Heart right ventricle (tissue), 16 donors: ENCODE measurements around the gene C4orf54. TPM values are rescaled to one million over a fixed set of nuclear protein-coding genes. Genes with fewer than 3 reads are reported as not detected.
A peak's percentile ranks its signal among the peaks of the same experiment; 100 is the strongest.

Source experiments
- ATAC-seq, 8 donors: fragments of 200-7000 bp; cut with Tn5 transposase; one replicate each; pipeline ENCODE4 v1.9.1; 2020; ENCODE audit warnings: mild to moderate bottlenecking in 8 of 8, moderate library complexity in 8 of 8, moderate number of reproducible peaks in 1 of 8
- DNase-seq, 2 donors: peaks; one replicate each; pipeline ENCODE4 v3.0.0-alpha.2; 2020
- H3K27ac ChIP-seq, 10 donors: fragments of 200-600 bp; sonication (generic) in 2 of 10; one replicate each; pipeline versions ENCODE4 v1.5.0 to v1.8.0; 2020 to 2022; ENCODE audit warnings: mild to moderate bottlenecking in 3 of 10
- H3K27me3 ChIP-seq, 7 donors: fragments of 200-600 bp; one replicate each; pipeline ENCODE4 v1.8.0; 2021 to 2022; ENCODE audit warnings: mild to moderate bottlenecking in 2 of 7
- H3K36me3 ChIP-seq, 9 donors: fragments of 200-600 bp; sonication (generic) in 1 of 9; one replicate each; pipeline versions ENCODE4 v1.5.0 to v1.8.0; 2020 to 2022; ENCODE audit warnings: mild to moderate bottlenecking in 2 of 9
- H3K4me1 ChIP-seq, 9 donors: fragments of 200-600 bp; sonication (generic) in 1 of 9; one replicate each; pipeline versions ENCODE4 v1.5.0 to v1.8.0; 2020 to 2022; ENCODE audit warnings: mild to moderate bottlenecking in 4 of 9
- H3K4me3 ChIP-seq, 10 donors: fragments of 200-600 bp; sonication (generic) in 2 of 10; one replicate each; pipeline versions ENCODE4 v1.5.0 to v1.8.0; 2020 to 2022; ENCODE audit warnings: mild to moderate bottlenecking in 7 of 10, moderate library complexity in 2 of 10
- H3K9me3 ChIP-seq, 11 donors: fragments of 200-600 bp in 10 of 11; sonication (generic) in 2 of 11; one replicate each; pipeline versions ENCODE4 v1.5.0 to v1.8.0; 2013 to 2022; ENCODE audit warnings: mild to moderate bottlenecking in 2 of 11, control low read depth in 1 of 11, moderate library complexity in 1 of 11
- WGBS, 2 donors: extraction: QIAGEN DNeasy Blood & Tissue Kit; methylation state at CpG; one replicate each; pipeline ENCODE4 v1.1.7; 2013; ENCODE audit warnings: inconsistent platforms in 1 of 2; 5-methylcytosine and 5-hydroxymethylcytosine counted together
- intact Hi-C, 10 donors: fragments of 100-400 bp; cut with DNase I; formaldehyde crosslinking; loops; one replicate each; pipeline versions ENCODE4 v1.11.1 to v1.14.2; 2022
- polyA plus RNA-seq, 2 donors: library from polyadenylated mRNA; stranded (reverse); fragments of 200-250 nt; gene quantifications; one replicate each; pipeline ENCODE4 v1.2.3, GENCODE V29; 2013
- total RNA-seq, 10 donors: library from RNA; stranded (reverse); fragmentation: NEBNext Ultra II Directional in 3 of 10; extraction: Animal tissue kit (Norgen Biotek cat#: 25700) in 3 of 10; gene quantifications; one replicate each; pipeline versions ENCODE4 v1.2.1 to v1.2.4, GENCODE V29; 2021 to 2023
- TF ChIP-seq, protein P1 (sequence below), 9 donors: fragments of 200-600 bp; sonication (generic) in 2 of 9; IDR thresholded peaks; one replicate each; pipeline versions ENCODE4 v1.5.0 to v1.8.0; 2021 to 2022; ENCODE audit warnings: antibody characterized with exemption in 9 of 9, mild to moderate bottlenecking in 5 of 9, moderate library complexity in 1 of 9
- donor health status: Arrhythmogenic right ventricular cardiomyopathy.
- donor health status: ischemic (EF 13 %, LVEDD 7.1; RV severe dilation, severe dysfunction).
- donor health status: healthy with polysubstance abuse.
- donor health status: DM: no; HTN: yes; CAD: no.
- donor health status: DM: no; HTN: no; CAD: no.
- donor health status: ischemic (EF 25% LVEDD 6.9; RV normal size, moderate dysfunction).
- donor health status: ischemic (EF 25% LVEDD 5.7; RV mildly dilated, moderate dysfunction).
- donor health status: healthy.
- donor health status: DM: yes; HTN: yes; CAD: no.
- donor health status: Ischemic cardiomyopathy.
- donor health status: ischemic (EF 35%, LVEDD 5.7; RV mildly dilated, moderate dysfunction).
- donor health status: nonischemic (EF 11% LVEDD 7.7; RV severe dilation, severe dysfunction).
- donor health status: DM: yes; HTN: yes; CAD: no.
- donor health status: PGD.
- donor health status: ischemic (EF 29% LVEDD 5.4; RV normal size, mild dysfunction).
- donor health status: nonischemic (EF 23%, LVEDD 6.1; RV moderate dilation, normal function).

C4orf54 gene
- total and polyA plus RNA-seq, 12 donors: 0.68 to 14.4 (median 1.6) TPM

- WGBS, 2 donors: 55% methylated on average over 5 of the region's 5 CpGs
- H3K27me3 ChIP-seq: no peaks in the 10 kb centered on the region
- H3K27ac ChIP-seq: no peak overlapping the region
- peaks cover 0 to 13% (median 0%) of the 10 kb centered on the region in 9 donors for H3K4me1 ChIP-seq
- TF ChIP-seq, protein P1, sequence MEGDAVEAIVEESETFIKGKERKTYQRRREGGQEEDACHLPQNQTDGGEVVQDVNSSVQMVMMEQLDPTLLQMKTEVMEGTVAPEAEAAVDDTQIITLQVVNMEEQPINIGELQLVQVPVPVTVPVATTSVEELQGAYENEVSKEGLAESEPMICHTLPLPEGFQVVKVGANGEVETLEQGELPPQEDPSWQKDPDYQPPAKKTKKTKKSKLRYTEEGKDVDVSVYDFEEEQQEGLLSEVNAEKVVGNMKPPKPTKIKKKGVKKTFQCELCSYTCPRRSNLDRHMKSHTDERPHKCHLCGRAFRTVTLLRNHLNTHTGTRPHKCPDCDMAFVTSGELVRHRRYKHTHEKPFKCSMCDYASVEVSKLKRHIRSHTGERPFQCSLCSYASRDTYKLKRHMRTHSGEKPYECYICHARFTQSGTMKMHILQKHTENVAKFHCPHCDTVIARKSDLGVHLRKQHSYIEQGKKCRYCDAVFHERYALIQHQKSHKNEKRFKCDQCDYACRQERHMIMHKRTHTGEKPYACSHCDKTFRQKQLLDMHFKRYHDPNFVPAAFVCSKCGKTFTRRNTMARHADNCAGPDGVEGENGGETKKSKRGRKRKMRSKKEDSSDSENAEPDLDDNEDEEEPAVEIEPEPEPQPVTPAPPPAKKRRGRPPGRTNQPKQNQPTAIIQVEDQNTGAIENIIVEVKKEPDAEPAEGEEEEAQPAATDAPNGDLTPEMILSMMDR (IDR thresholded peaks at IDR 0.05): no peak
- no peak overlapping the region for H3K4me3 ChIP-seq
- intact Hi-C loops: no loop called here
- no peaks in the 10 kb centered on the region for H3K9me3 ChIP-seq
- DNase-seq (no peak), ATAC-seq (no peak)
- H3K36me3 ChIP-seq: no peaks in the 10 kb centered on the region
These were observed 44.9 kb downstream of the C4orf54 start for GRCh38 chr4:99612704-99613103.

GRCh38 chr4:99612281-99612680 is 45.3 kb downstream of the C4orf54 start:
- H3K27ac ChIP-seq: no peak overlapping the region
- ATAC-seq (peak in 3 of 8 donors; percentile 64 to 83 (median 67)), DNase-seq (no peak)
- H3K4me1 ChIP-seq: peaks cover 0 to 13% (median 0%) of the 10 kb centered on the region in 9 donors
- H3K36me3 ChIP-seq: no peaks in the 10 kb centered on the region
- no peak overlapping the region for H3K4me3 ChIP-seq
- H3K27me3 ChIP-seq: no peaks in the 10 kb centered on the region
- TF ChIP-seq, protein P1 (IDR thresholded peaks at IDR 0.05): no peak
- intact Hi-C loops: no loop called here
- no peaks in the 10 kb centered on the region for H3K9me3 ChIP-seq
- 62 to 75% methylated on average over 3 of the region's 3 CpGs for WGBS, 2 donors

DNA sequence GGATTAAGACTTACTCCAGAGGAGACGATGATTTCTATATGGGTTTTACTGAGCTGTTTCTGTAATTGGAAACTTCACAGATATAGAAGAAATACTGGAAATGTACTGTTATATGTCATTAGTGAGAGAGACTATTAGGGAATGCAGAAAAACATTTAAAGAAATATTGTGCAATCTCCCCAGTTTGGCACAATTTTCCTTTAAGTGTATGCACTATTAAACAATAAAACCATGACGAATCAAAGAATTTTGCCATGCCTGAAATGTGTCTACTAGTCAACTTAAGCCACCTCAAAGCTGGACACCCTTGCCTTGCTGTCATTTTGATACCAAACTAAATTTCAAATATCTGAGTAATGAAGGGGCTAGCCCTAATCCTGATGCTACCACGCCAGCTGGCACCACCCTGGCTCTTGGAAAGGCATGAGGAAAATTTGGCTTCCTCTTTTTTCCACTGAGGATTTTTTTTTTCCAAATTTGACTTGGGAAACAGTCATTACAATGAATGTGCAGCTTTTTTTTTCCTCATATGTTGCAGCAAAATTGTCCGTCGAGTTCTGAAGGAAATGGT is 46.9 kb downstream of the C4orf54 start:
- H3K27ac ChIP-seq: no peak overlapping the region
- WGBS, 2 donors: 77 to 87% methylated on average over 5 of the region's 5 CpGs
- H3K36me3 ChIP-seq: no peaks in the 10 kb centered on the region
- TF ChIP-seq, protein P1 (IDR thresholded peaks at IDR 0.05): no peak
- intact Hi-C loops: no loop called here
- H3K9me3 ChIP-seq: no peaks in the 10 kb centered on the region
- ATAC-seq: no peak
- no peak overlapping the region for H3K4me3 ChIP-seq
- H3K27me3 ChIP-seq: no peaks in the 10 kb centered on the region
- H3K4me1 ChIP-seq: peaks cover 0 to 11% (median 0%) of the 10 kb centered on the region in 9 donors
- no peak for DNase-seq

DNA sequence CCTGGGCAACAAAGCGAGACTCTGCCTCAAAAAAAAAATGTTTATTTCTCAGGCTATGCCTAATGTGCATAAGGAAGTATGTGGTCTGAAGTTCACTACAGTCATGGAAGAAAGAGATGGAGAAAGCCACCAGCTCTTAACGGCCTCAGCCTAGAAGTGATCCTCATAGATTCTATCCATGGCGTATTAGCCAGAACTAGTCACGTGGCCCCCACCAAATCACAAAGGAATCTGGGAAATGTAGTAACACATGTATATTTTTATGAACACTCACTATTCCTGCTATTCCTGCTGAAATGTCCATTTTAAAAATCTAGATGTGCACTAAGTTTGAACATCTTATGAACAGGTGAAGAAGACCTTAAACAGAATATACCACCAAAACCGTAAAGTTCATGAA is 49.2 kb downstream of the C4orf54 start:
- no peak for ATAC-seq
- TF ChIP-seq, protein P1 (IDR thresholded peaks at IDR 0.05): no peak
- H3K27me3 ChIP-seq: no peaks in the 10 kb centered on the region
- H3K36me3 ChIP-seq: no peaks in the 10 kb centered on the region
- H3K4me3 ChIP-seq: no peak overlapping the region
- H3K4me1 ChIP-seq: peaks cover 0 to 5% (median 0%) of the 10 kb centered on the region in 9 donors
- no peaks in the 10 kb centered on the region for H3K9me3 ChIP-seq
- 90 to 92% methylated on average over 5 of the region's 5 CpGs for WGBS, 2 donors
- intact Hi-C loops: no loop called here
- no peak for DNase-seq
- H3K27ac ChIP-seq: no peak overlapping the region

Other genes starting within 250 kb of the C4orf54 start
- not detected for gene ADH7, start 222.5 kb downstream of the C4orf54 start, total RNA-seq
- under 1 TPM in 1 of 2 donors, not detected in 1; 0.04 TPM for gene ADH7, start 222.5 kb downstream of the C4orf54 start, polyA plus RNA-seq
- gene C4orf17, start 146.8 kb downstream of the C4orf54 start, total RNA-seq: not detected
- gene C4orf17, start 146.8 kb downstream of the C4orf54 start, polyA plus RNA-seq: not detected
- gene TRMT10A, start 93.8 kb downstream of the C4orf54 start, total RNA-seq: 1 to 10 TPM; 2.8 to 5.0 (median 3.9) TPM
- 1 to 10 TPM; 1.9 to 4.0 TPM for gene TRMT10A, start 93.8 kb downstream of the C4orf54 start, polyA plus RNA-seq
- 1 to 10 TPM; 1.5 to 5.9 (median 3.6) TPM for gene MTTP, start 83.0 kb downstream of the C4orf54 start, total RNA-seq
- gene MTTP, start 83.0 kb downstream of the C4orf54 start, polyA plus RNA-seq: 1 to 10 TPM in 1 of 2 donors, under 1 TPM in 1; 0.23 to 1.3 TPM
- 1 to 10 TPM in 2 of 10 donors, under 1 TPM in 7, not detected in 1; 0.16 to 5.4 (median 0.72) TPM for gene DAPP1, start 159.0 kb upstream of the C4orf54 start, total RNA-seq
- under 1 TPM; 0.16 to 0.22 TPM for gene DAPP1, start 159.0 kb upstream of the C4orf54 start, polyA plus RNA-seq
- gene LAMTOR3, start 236.6 kb upstream of the C4orf54 start, total RNA-seq: 10 to 100 TPM; 31.2 to 37.4 (median 35.5) TPM
- 10 to 100 TPM; 29.0 to 29.4 TPM for gene LAMTOR3, start 236.6 kb upstream of the C4orf54 start, polyA plus RNA-seq